Measurements from ENCODE around the gene GPX4.

The GPX4 gene, protein sequence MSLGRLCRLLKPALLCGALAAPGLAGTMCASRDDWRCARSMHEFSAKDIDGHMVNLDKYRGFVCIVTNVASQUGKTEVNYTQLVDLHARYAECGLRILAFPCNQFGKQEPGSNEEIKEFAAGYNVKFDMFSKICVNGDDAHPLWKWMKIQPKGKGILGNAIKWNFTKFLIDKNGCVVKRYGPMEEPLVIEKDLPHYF

GRCh38 chr19:1103708-1104310 is at the start of gene GPX4:
Gene GPX4, plus strand, starts transcription at chr19:1103994. Its CDS starts 50 bp downstream, at chr19:1104044.
- Histone ChIP-seq H3K4me2 (ENCODE audit: low read length) (peak within 1 kb of the TSS; percentile 83), H3K4me3 (ENCODE audit: low read depth, low read length) (peak within 1 kb of the TSS; percentile 92), H3K79me2 (peaks cover 4% of the 10 kb centered on the region), H3K9me3 (ENCODE audit: control insufficient read depth, low read length) (no peaks in the 10 kb centered on the region), H3K36me3 (ENCODE audit: control insufficient read depth, insufficient read depth, low read length) (no peaks in the 10 kb centered on the region), H2AFZ (peak within 1 kb of the TSS; percentile 80), H3K4me1 (peaks cover 26% of the 10 kb centered on the region), H3K27me3 (ENCODE audit: control insufficient read depth, insufficient read depth, low read length) (no peaks in the 10 kb centered on the region), H3K27ac (peak within 1 kb of the TSS; percentile 83), H3K9ac (peak within 1 kb of the TSS; percentile 89)
- no peak for TF ChIP-seq CTCF (IDR thresholded peaks at IDR 0.05)

DNA sequence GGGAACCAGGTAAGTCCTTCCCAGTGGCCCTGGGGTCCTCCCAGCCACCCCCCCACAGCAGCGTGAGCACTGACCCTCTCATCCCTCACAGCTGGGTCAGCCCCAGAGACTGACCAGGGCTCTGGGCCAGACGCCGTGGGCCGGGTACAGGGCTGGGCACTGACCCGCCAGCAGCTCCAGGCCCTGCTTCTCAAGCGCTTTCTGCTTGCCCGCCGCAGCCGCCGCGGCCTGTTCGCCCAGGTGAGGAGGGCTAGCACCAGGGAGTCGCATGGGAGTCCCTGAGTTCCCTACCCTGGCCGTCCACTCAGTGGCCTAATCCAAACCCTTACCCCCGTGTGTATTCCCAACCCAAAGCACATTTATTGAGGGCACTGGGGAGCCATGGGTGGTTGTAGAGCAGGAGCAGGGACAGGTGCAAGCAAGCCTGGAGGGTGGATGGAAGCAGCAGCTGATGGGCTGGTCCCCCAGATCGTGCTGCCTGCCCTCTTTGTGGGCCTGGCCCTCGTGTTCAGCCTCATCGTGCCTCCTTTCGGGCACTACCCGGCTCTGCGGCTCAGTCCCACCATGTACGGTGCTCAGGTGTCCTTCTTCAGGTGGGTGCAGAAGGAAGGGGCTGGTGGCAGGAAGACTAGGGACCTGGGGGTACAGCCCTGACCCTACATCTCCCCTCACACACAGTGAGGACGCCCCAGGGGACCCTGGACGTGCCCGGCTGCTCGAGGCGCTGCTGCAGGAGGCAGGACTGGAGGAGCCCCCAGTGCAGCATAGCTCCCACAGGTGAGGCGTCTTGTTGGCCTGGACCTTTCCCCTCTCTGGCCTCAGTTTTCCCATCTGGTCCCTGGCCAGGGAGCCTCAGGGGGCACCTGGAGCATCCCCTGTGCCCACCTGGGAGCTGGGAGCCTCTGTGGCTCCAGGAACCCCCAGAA is 49.4 kb upstream of the GPX4 start:
- no peak overlapping the region for H3K27ac ChIP-seq
- H3K9ac ChIP-seq = no peak overlapping the region
- TF ChIP-seq CTCF (IDR thresholded peaks at IDR 0.05) = no peak
- H3K36me3 ChIP-seq (ENCODE audit: control insufficient read depth, insufficient read depth, low read length) = no peaks in the 10 kb centered on the region
- no peaks in the 10 kb centered on the region for H3K27me3 ChIP-seq (ENCODE audit: control insufficient read depth, insufficient read depth, low read length)
- no peak overlapping the region for H2AFZ ChIP-seq
- H3K9me3 ChIP-seq (ENCODE audit: control insufficient read depth, low read length) = no peaks in the 10 kb centered on the region
- no peak overlapping the region for H3K4me2 ChIP-seq (ENCODE audit: low read length)
- H3K4me3 ChIP-seq (ENCODE audit: low read depth, low read length) = no peak overlapping the region
- H3K4me1 ChIP-seq = no peaks in the 10 kb centered on the region
- H3K79me2 ChIP-seq = no peaks in the 10 kb centered on the region

- no peak for TF ChIP-seq CTCF (IDR thresholded peaks at IDR 0.05)
- H3K9me3 ChIP-seq (ENCODE audit: control insufficient read depth, low read length) = no peaks in the 10 kb centered on the region
- H3K27ac ChIP-seq = no peak overlapping the region
- H3K4me3 ChIP-seq (ENCODE audit: low read depth, low read length) = no peak overlapping the region
- H3K4me2 ChIP-seq (ENCODE audit: low read length) = no peak overlapping the region
- H3K4me1 ChIP-seq = no peaks in the 10 kb centered on the region
- H2AFZ ChIP-seq = no peak overlapping the region
- no peaks in the 10 kb centered on the region for H3K36me3 ChIP-seq (ENCODE audit: control insufficient read depth, insufficient read depth, low read length)
- H3K9ac ChIP-seq = no peak overlapping the region
- no peaks in the 10 kb centered on the region for H3K27me3 ChIP-seq (ENCODE audit: control insufficient read depth, insufficient read depth, low read length)
- H3K79me2 ChIP-seq = no peaks in the 10 kb centered on the region
Observed at GRCh38 chr19:1055028-1055425, 48.8 kb upstream of the GPX4 start.

GRCh38 chr19:1055886-1056620 is 47.7 kb upstream of the GPX4 start:
- H2AFZ ChIP-seq = no peak overlapping the region
- H3K4me1 ChIP-seq = no peaks in the 10 kb centered on the region
- no peak overlapping the region for H3K27ac ChIP-seq
- no peaks in the 10 kb centered on the region for H3K36me3 ChIP-seq (ENCODE audit: control insufficient read depth, insufficient read depth, low read length)
- no peaks in the 10 kb centered on the region for H3K9me3 ChIP-seq (ENCODE audit: control insufficient read depth, low read length)
- H3K79me2 ChIP-seq = no peaks in the 10 kb centered on the region
- H3K4me3 ChIP-seq (ENCODE audit: low read depth, low read length) = no peak overlapping the region
- H3K27me3 ChIP-seq (ENCODE audit: control insufficient read depth, insufficient read depth, low read length) = no peaks in the 10 kb centered on the region
- no peak overlapping the region for H3K4me2 ChIP-seq (ENCODE audit: low read length)
- H3K9ac ChIP-seq = no peak overlapping the region
- TF ChIP-seq CTCF (IDR thresholded peaks at IDR 0.05) = no peak
